Right kidney (tissue), 9 donors: Measurements from ENCODE around the gene SERP1.

ENCODE experiments used
- DNase-seq: peaks from one replicate; pipeline ENCODE4 v3.0.0-alpha.2; 2016
- long read RNA-seq, 8 donors: transcript quantifications; one replicate each; lab custom pipeline, GENCODE V29; 2026

The SERP1 gene
- long read RNA-seq, donor 1, transcript SERP1-206 (2 exons, 1,596 nt), result minor isoform, 5 of 334 reads
- long read RNA-seq, donor 1, transcript SERP1-201 (3 exons, 3,171 nt), result major isoform, 89 of 334 reads
- long read RNA-seq, donor 1, partial matches to known transcripts, result 216 of 334 reads
- long read RNA-seq, donor 1, other reads (novel, unspliced or antisense), result 22 of 334 reads
- long read RNA-seq, donor 2, transcript SERP1-201 (3 exons, 3,171 nt), result major isoform, 84 of 192 reads
- long read RNA-seq, donor 2, partial matches to known transcripts, result 97 of 192 reads
- long read RNA-seq, donor 2, other reads (novel, unspliced or antisense), result 8 of 192 reads
- long read RNA-seq, donor 3, transcript SERP1-201 (3 exons, 3,171 nt), result major isoform, 38 of 117 reads
- long read RNA-seq, donor 3, partial matches to known transcripts, result 62 of 117 reads
- long read RNA-seq, donor 3, other reads (novel, unspliced or antisense), result 12 of 117 reads
- long read RNA-seq, donor 4, transcript SERP1-201 (3 exons, 3,171 nt), result major isoform, 59 of 160 reads
- long read RNA-seq, donor 4, partial matches to known transcripts, result 85 of 160 reads
- long read RNA-seq, donor 4, other reads (novel, unspliced or antisense), result 13 of 160 reads
- long read RNA-seq, donor 5, transcript SERP1-206 (2 exons, 1,596 nt), result minor isoform, 8 of 97 reads
- long read RNA-seq, donor 5, transcript SERP1-201 (3 exons, 3,171 nt), result major isoform, 68 of 97 reads
- long read RNA-seq, donor 5, partial matches to known transcripts, result 18 of 97 reads
- long read RNA-seq, donor 5, other reads (novel, unspliced or antisense), result 0 of 97 reads
- long read RNA-seq, donor 6, transcript SERP1-206 (2 exons, 1,596 nt), result minor isoform, 5 of 175 reads
- long read RNA-seq, donor 6, transcript SERP1-201 (3 exons, 3,171 nt), result major isoform, 61 of 175 reads
- long read RNA-seq, donor 6, partial matches to known transcripts, result 93 of 175 reads
- long read RNA-seq, donor 6, other reads (novel, unspliced or antisense), result 13 of 175 reads
- long read RNA-seq, donor 7, transcript SERP1-201 (3 exons, 3,171 nt), result major isoform, 126 of 148 reads
- long read RNA-seq, donor 7, transcript SERP1-206 (2 exons, 1,596 nt), result minor isoform, 9 of 148 reads
- long read RNA-seq, donor 7, partial matches to known transcripts, result 9 of 148 reads
- long read RNA-seq, donor 7, other reads (novel, unspliced or antisense), result 0 of 148 reads
- long read RNA-seq, donor 8, transcript SERP1-201 (3 exons, 3,171 nt), result major isoform, 78 of 82 reads
- long read RNA-seq, donor 8, partial matches to known transcripts, result 0 of 82 reads
- long read RNA-seq, donor 8, other reads (novel, unspliced or antisense), result 0 of 82 reads

- DNase-seq, result peak; percentile 99
Observed at GRCh38 chr3:150546226-150547044, at the start of gene SERP1, which contains the start of gene EIF2A. SERP1 (minus strand) TSS chr3:150546496; CDS start chr3:150546135, 361 bp downstream. EIF2A (plus strand) TSS chr3:150546787; CDS start chr3:150546803, 16 bp downstream.

- DNase-seq, result no peak
Observed at GRCh38 chr3:150594150-150594549, 47.9 kb upstream of the SERP1 start.

GRCh38 chr3:150589759-150590158, 43.5 kb upstream of the SERP1 start:
- no peak for DNase-seq

- DNase-seq, result no peak
Observed at GRCh38 chr3:150588027-150588830, 41.9 kb upstream of the SERP1 start.

GRCh38 chr3:150583028-150583427, 36.7 kb upstream of the SERP1 start:
- DNase-seq, result no peak

GRCh38 chr3:150582620-150583019, 36.3 kb upstream of the SERP1 start:
- no peak for DNase-seq

- no peak for DNase-seq
Observed at GRCh38 chr3:150581174-150581573, 34.9 kb upstream of the SERP1 start.

- no peak for DNase-seq
Observed at GRCh38 chr3:150577855-150578254, 31.6 kb upstream of the SERP1 start.

GRCh38 chr3:150567328-150567727, 21.0 kb upstream of the SERP1 start:
- DNase-seq, result no peak

GRCh38 chr3:150564243-150564642, 17.9 kb upstream of the SERP1 start:
- no peak for DNase-seq

- no peak for DNase-seq
Observed at GRCh38 chr3:150557725-150558124, 11.4 kb upstream of the SERP1 start.

- no peak for DNase-seq
Observed at GRCh38 chr3:150556792-150557191, 10.5 kb upstream of the SERP1 start.

GRCh38 chr3:150555859-150556436, 9.7 kb upstream of the SERP1 start:
- DNase-seq, result no peak

GRCh38 chr3:150547045-150547741, 897 bp upstream of the SERP1 start:
- no peak for DNase-seq

GRCh38 chr3:150545419-150546225, 674 bp downstream of the SERP1 start:
- no peak for DNase-seq

- no peak for DNase-seq
Observed at GRCh38 chr3:150544726-150545125, 1.6 kb downstream of the SERP1 start.

- no peak for DNase-seq
Observed at GRCh38 chr3:150544041-150544440, 2.3 kb downstream of the SERP1 start.

GRCh38 chr3:150543531-150543930, 2.8 kb downstream of the SERP1 start:
- DNase-seq, result no peak
